Testis (tissue), 2 donors: ENCODE data around the gene STEAP2.

Experiments used
- POLR2A ChIP-seq: fragments of 450-650 bp; IDR thresholded peaks from one replicate; pipeline ENCODE4 v1.6.1; 2017; ENCODE audit warnings: antibody characterized with exemption, mild to moderate bottlenecking, moderate library complexity
- TF ChIP-seq, protein P1 (sequence below), 3 experiments: fragments of 450-650 bp in 2 of 3; fragments of 200-600 bp in 1 of 3; sonication (generic) in 1 of 3; IDR thresholded peaks; one replicate each; pipeline ENCODE4 v1.5.1; 2016 to 2019; ENCODE audit warnings: antibody characterized with exemption in 3 of 3, mild to moderate bottlenecking in 2 of 3, moderate library complexity in 1 of 3

DNA sequence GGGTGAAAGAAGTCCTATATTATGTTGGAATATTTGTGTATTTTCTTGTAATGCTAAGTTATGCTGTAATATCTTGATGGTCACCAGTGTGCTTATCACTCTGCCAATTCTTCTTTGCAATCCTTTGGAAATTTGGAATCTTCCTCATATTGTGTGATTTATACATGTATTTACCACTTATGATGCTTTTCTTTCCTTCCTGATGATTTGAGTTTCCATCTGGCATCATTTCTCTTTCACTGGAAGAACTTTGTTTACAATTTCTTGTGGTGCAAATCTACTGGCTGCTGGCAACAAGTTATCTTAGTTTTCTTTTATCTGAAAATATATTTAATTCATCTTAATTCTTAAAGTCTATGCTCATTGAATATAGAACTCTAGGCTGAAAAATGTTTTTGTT is 62.6 kb downstream of the STEAP2 start:
- TF ChIP-seq, protein P1, sequence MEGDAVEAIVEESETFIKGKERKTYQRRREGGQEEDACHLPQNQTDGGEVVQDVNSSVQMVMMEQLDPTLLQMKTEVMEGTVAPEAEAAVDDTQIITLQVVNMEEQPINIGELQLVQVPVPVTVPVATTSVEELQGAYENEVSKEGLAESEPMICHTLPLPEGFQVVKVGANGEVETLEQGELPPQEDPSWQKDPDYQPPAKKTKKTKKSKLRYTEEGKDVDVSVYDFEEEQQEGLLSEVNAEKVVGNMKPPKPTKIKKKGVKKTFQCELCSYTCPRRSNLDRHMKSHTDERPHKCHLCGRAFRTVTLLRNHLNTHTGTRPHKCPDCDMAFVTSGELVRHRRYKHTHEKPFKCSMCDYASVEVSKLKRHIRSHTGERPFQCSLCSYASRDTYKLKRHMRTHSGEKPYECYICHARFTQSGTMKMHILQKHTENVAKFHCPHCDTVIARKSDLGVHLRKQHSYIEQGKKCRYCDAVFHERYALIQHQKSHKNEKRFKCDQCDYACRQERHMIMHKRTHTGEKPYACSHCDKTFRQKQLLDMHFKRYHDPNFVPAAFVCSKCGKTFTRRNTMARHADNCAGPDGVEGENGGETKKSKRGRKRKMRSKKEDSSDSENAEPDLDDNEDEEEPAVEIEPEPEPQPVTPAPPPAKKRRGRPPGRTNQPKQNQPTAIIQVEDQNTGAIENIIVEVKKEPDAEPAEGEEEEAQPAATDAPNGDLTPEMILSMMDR (IDR thresholded peaks at IDR 0.05): no peak
- TF ChIP-seq POLR2A: no peak
